Astrocyte of the hippocampus (primary cell): ENCODE measurements around the gene PLA2G12A.

Experiments
- DNase-seq: peaks from one replicate; pipeline ENCODE4 v3.0.0; 2011; ENCODE audit warnings: low read depth, low spot score

The PLA2G12A gene

DNA sequence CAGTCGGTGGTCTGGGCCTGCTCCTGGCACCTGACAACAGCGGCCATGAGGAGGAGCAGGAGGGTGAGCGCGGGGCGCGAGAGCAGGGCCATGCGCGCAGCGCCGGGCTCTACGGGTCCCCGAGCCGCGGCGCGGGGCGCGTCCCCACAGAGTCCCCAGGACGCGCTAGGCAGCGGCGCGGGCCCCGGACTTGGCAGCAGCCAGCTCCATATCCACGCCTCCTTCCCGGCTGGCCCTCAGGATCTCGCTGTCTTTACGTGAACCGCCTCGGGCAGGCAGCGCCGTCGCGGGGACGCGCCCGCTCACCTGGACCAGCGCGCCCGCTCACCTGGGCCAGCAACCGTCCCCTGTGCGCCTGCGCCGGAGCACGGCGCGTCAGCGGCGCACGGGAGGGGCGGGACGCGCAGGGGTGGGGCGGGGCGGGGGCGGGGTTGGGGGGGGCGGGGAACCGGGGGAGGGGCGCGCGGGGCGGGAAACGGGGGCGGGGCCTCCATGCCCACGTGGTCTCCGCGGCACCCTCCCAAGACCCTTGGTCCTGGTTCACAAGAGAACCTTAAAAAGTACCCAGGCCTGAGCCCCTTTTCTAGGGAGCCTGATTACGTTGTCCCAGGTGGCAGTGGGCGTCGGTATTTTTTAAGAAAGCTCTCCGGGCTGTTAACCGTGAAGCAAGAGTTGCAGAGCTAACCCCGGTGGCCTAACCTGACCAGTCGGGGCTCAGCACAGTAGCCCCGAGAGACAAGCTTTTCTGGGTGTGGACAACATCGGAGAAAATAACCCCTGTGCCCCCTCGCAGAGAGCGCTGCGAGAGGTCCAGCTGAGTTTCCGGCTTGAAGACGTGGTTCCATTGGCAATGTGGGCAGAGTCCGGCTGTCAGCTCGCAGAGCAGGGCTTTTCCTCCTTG lies at the start of gene PLA2G12A:
TSS of gene PLA2G12A (minus strand) at position 353 of the 901 bp plus-strand sequence. CDS start at position 92, 261 bp downstream.
- peak; percentile 86 for DNase-seq

DNA sequence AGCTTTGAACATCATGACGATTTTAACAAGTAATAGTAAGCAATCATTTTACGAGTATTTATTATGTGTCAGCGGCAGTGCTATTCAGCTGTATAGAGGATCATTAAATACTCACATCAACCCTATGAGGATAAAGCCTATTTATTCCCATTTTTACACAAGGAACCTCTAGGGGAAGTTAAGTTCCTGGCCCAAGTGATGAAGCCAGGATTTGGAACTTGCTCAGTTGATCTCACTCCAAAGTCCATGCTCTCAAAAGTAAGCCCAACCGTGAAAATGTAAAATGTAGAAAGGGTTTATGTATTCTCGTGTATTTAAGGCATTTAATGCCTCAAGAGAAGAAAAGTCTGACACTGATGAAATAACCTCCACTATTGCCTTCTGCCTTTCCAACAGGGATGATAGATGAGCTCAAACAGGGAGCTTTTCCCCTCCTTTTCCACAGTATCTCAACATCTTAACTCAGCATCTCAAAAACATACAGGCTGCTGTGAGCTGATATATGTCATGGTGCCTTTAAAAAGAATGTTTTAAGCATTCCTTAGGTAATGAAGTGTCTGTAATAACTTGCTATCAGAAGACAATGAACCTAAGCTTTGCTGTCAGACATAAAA lies 35.0 kb upstream of the PLA2G12A start:
- no peak for DNase-seq

DNA sequence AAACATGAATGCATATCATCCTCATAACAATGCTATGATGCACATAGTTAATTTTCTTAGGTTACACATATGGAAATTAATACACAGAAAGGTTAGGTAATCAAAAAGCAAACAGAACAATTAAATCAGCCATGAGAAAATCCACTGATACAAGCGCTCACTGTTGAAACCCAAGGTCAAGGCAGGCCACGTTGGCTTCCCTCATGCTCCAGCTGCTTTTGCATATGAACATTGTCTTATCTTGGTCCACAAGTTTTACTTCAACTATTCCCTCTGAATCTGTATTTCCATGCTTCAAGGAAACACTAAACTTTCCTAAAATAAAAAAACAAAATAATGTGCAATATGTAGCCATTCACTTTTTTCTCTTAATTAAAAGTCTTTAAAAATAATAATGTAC lies 34.5 kb upstream of the PLA2G12A start:
- no peak for DNase-seq

DNA sequence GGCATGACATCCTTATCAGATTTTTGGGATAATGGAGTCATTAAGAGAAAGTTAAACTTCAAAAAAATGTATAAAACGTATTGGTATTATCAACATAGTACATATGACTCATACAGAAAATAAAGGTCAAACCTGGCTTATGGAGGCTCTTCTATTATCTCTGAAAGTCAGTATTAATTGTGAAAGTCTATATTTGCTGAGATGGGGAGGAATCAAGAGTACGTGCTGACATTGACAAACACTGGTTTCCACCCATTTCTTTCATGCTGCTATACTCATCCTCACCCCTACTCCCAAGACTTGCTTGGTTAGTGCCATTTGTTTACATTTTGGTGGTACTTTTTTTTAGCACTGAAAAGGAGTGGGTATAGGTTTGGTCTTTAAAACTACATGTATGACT lies 30.8 kb upstream of the PLA2G12A start:
- no peak for DNase-seq

DNA sequence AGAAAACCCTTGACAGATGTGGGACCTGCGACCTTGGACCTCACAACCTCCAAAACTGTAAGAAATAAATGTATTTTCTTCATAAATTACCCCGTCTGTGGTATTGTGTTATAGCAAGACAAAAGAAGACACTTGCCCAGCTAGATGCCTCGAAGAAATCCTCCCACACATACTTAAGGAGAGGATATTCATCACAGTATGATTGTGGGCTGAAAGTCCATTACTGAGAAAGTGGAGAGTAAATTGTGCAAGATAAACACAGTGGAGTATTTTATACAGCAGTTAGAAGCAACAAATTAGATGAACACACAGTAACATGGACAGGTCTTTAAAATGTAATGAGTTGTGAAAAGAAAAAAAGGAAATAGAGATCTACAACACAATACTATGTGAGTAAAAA lies 25.8 kb upstream of the PLA2G12A start:
- no peak for DNase-seq

DNA sequence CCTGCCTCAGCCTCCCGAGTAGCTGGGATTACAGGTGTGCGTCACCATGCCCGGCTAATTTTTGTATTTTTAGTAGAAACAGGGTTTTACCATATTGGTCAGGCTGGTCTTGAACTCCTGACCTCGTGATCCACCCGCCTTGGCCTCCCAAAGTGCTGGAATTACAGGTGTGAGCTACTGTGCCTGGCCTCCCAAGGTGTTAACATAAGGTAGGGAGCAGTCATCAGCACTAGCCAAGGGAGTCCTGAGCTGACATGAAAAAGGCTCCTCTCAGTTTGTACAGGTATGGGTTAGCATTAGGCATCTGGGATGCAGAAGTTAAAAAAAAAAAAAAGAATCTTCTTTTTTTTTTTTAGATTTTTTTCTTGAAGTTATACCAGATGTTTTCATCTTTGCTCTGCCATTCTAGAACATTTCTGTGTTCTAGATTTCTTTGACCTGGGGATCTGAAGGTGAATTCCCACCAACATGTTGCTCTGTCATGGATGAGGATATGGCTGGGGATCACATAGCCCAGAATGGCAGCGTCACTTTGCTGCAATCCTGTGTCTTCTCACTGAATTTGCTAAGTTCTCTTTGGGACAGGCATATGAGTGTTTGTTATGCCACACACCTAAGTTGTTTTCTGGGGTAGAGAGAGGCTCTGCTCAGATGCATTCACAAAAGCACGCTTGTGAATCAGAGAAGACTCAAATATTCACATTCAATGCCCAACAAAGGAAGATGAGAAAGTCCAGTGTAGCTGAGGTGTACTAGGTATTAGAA lies 24.4 kb upstream of the PLA2G12A start:
- no peak for DNase-seq

DNA sequence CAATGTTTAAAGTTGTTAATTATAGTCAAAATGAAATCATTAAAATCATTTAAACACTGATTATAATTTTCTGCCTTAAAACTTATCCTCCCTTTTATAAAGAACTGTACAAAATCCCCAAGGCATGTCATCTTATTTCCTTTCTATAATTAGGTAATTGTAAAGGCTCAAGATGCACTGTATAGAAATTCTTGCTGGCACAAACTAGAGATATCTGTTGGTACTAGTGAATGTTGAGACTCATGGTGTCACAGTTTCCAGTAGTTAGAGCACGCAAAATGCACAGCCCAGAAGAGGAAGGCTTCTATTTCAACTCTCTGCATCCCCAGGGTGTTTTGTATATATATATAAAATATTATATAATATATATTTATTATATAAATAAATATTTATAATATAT lies 22.7 kb upstream of the PLA2G12A start:
- DNase-seq, result no peak

DNA sequence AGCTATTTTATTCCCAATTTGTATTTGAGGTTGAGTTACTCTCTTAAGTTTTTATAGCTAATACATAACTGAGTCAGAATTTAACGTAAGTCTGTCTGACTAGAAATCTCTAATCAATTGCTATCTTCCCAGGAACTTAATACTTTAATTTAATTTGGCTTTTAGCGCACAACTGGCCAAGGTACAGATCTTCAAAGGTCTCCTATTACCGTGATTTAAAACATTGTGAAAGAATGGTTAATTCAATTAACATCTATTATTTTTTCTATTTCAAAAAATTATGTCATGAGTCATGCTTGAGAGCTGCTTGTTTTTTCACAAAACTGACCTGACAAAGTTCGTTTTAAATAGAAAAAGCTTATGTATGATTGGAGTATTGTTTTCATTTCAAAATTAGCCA lies 22.0 kb upstream of the PLA2G12A start:
- DNase-seq, result no peak

DNA sequence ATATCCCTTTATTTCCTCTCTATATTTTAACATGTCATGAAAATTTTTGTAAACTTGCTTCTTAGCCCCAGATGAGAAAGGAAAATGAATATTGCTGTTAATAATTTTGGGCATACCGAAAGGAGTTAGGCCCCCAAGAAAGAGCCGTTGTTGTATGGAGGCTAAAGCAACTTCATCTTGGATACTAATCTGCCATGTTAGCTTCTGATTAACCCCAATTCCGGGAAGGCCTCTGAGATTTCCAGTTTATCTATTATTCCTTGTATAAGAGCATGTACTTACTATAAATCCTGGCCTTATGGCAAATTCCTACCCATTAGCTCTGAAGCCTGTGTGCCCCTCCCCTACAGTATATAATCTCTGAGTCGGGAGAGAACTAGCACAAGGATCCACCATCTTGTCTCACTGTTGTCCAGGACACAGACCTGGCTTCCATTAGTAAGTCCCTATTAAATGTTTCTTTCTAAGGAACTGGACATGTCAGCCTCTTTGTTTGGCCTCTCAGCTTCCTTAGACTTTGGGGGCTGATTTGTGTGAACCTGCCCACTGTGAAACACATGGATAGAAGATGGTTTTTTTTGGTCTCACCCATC lies 20.9 kb upstream of the PLA2G12A start:
- DNase-seq, result no peak

DNA sequence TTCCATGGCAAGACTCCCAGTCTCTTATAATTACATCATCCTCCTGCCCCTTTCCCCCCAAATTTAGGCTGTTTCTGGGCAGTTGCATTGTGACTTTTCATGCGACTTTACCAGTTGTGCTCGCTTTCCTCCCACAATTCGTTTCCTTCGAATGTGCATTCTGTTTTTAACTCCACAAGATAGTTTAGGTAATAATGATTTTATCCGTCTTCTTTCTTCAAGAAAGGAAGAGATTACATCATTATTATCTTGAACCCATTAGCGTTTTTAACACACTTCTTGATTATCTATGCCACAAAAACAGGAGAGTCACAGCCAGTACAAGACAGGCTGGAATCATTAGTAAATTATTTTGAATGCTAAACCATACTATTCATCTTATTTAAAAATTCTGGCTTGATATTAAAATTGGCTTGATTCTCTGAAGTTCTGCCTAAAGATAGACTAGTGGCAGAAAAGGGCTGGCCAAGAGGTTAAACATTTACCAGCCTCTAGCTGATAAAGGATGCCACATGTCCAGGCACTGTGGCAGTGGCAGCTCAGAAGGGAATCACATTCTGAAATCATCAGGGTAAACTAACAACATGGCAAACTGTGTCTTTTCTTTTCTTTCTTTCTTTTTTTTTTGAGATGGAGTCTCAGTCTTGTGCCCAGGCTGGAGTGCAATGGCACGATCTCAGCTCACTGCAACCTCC lies 19.7 kb upstream of the PLA2G12A start:
- no peak for DNase-seq

DNA sequence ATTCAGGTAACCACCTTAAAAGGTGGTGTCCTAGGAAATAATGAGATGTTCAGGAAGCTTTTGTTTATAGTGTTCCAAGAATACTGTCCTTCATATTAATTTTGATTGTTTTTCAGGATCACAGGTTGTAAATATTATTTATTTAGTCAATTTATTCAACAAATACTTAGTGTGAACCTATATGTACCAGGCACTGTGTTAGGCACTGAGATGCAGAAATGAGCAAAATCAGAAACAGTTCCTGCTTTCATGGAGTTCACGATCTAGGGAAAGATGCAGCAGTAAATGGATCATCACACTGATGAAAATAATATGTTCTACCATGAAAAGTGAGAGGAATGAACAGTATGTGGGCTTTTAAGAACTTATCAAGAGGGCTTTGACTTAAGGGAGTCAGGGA lies 18.2 kb upstream of the PLA2G12A start:
- no peak for DNase-seq

DNA sequence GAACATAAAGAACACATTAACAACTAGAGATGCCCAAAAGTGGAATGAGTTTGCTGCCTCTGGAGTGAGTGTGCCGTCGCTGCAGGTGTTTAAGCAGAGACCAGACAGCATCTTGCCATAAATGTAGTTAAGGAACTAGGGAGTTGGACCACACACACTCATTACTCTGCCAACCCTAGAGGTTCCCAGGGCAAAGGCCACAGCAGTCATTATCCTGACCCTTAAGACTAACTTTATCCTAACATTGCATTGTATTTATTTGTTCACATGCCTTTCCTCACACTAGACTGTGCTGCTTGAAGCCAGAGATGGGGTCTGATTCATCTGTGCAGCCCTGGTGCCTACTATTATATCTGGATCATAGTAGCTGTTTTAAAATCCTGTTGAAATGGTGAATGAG lies 16.9 kb upstream of the PLA2G12A start:
- DNase-seq, result no peak

DNA sequence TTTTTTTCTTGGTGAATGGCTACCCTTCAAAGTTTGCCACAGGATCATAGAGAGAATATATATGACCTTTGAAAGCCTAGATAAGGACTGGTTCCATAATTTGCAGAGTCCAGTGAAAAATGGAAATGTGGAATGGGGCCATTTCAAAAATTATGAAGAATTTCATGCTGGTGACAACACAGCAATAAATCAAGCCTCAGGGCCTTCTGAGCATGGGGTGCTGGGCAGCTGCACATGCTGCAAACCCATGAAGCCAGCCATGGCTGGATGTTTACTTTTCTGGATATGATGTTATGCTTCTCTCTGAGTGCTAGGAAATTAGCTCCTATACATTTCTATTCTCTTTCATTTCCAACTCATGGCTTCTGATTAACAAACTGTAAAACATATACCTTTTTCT lies 16.0 kb upstream of the PLA2G12A start:
- no peak for DNase-seq

DNA sequence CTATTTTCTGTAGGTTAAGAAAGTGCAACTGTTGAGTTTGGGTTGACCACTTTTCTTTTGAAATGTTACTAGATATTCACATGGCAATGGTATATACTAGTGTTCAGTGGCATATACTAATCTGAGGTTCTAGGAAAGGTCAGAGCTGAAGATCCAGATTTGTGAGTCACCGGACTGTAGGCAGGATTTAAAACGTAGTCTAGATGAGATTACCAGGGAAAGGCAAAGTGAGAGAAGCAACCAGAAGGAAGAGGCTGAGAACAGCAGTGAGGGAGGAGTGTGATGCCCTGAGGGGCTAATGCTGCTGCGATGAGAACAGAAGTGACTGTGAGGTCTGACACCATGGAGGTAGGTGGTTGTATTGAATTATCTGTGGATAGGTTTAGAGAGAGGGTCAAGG lies 9.7 kb upstream of the PLA2G12A start:
- DNase-seq, result no peak

DNA sequence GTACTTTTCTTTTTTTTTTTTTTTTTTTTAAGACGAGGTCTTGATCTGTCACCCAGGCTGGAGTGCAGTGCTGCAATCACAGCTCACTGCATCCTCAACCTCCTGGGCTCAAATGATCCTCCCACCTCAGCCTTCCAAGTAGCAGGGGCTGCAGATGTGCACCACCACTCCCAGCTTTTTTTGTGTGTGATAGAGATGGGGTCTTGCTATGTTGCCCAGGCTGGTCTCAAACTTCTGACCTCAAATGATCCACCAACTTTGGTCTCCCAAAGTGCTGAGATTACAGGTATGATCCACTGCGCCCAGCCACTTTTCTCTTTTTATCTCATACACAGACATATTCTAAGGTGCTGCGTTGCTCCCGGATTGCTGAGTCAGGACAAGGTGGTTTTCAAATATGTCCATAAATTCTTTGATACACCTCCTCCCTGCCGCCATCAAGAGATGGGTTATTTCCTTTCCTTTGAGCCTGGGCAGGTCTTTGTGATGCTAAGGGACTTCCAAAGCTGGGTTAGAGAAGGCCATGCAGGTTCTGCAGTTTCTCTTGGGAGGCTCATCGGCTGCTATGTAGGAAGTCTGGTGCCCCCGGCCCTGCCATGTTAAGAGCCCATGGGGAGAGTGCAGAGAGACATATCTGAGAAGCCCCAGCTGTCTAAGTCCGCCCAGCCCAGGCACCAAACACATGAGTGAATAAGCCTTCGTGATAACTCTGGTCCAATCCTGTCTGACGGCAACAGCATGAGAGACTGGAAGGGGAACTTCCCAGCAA lies 8.4 kb upstream of the PLA2G12A start:
- no peak for DNase-seq

DNA sequence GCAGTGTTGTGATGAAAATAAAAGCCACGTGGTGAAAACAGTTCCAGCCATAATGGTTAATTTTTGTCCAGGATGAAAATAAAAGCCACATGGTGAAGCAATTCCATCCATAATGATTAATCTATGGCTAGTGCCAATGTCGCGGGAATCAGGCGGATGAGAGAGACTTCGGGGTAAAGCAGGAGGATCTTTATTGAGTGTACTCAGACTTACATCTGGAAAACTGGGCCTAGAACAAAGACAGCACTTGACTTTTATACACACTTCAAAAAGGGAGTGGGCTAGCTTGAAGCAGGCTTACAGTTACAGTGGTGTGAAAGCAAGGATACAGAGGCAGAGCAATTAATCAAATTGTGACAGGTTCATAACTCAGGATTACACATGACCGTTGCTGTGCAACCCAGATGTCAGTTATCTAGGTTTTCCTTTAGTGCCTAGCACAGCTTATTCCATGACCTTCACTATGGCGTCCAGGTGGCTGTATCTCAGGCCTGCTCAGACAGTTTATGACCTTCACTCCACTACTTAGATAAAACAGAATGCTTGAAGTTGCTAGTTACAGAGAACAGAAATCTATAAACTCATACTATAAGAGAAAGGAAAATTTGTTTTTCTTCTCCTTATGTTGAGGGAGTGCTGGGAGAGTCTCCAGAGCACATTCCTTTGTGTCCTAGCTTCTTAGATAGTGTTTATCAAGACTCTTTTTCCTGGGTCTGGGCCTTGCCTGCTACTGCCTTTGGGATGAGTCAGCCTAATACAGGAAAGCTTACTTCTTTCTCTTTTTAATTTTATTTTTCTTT lies 5.9 kb upstream of the PLA2G12A start:
- peak; percentile 42 for DNase-seq

DNA sequence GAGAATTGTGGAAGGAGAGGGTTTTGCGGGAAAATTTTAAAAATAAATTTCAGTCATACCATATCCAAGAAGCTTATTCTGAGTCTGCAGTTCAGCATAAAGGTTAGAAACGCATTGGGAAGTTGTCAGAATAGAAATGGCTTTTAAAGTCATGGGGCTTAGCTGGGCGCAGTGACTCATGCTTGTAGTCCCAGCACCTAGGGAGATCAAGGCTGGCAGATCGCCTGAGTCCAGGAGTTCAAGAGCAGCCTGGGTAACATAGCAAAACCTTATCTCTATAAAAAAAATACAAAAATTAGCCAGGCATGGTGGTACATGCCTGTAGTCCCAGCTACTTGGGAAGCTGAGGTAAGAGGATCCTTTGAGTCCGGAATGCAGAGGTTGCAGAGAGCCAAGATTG lies 3.9 kb upstream of the PLA2G12A start:
- peak; percentile 14 for DNase-seq

DNA sequence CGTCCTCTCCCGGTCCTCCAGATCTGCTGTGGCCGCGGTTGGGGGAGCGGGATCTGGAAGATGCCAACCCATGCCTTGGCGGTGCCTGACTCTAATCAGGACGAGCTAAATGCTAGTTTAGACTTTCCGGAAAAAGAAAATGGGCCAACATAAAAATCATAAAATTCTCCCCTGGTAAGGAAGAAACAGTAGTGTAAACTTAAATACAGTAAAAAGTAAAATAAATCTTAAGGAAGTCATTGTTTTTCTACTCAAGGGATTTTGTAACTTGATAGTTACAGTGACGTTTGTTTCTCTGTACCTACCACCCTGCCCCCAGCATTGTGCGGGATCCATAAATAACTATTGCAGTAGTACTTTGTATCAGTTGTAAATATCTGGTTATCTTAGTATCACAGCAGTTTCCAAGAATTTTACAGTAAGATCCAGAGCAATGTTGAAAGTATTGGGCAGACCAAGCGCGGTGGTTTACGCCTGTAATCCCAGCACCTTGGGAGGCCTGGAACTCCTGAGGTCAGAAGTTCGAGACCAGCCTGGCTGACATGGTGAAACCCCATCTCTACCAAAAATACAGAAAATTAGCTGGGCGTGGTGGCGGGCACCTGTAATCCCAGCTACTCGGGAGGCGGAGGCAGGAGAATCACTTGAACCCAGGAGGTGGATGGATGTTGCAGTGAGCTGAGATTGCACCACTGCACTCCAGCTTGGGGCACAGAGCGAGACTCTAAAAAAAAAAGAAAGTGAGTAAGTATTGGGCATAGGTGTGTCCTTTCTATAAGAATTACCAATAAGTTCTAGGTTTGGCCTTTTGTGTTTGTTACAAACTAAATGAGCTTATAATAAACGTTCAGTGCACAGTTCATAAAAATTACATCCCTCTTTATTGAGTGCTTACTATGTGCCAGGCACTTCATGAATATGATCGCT lies 1.0 kb upstream of the PLA2G12A start:
- no peak for DNase-seq
